ENCODE measurements around the gene EIF3I. TPM values are rescaled to one million over a fixed set of nuclear protein-coding genes. Genes with fewer than 3 reads are reported as not detected.
A peak's percentile ranks its signal among the peaks of the same experiment; 100 is the strongest.

The EIF3I gene
- total and polyA plus RNA-seq, 2 of the 8 experiments (the other 6 are each of a cell fraction or from before 2014, with no cell fraction given): 247 to 346 TPM

- Histone ChIP-seq H3K36me3 (ENCODE audit: control insufficient read depth in 2 of 4, insufficient read depth in 4 of 4, low read length in 3 of 4) (no peaks in the 10 kb centered on the region), H2BK15ac (ENCODE audit: low read length) (peak overlapping the region; percentile 99), H2BK120ac (replicated peaks; ENCODE audit: low read depth, low read length) (peak overlapping the region; percentile 44), H3K23me2 (ENCODE audit: low read depth, low read length) (peaks cover 4% of the 10 kb centered on the region; the same call in 1 of the 2 replicates), H2AFZ (ENCODE audit: low read length) (0 out of 2 replicates have a peak overlapping the region, but pooled peaks have one; percentile 26), H3K4me2 (ENCODE audit: insufficient read depth in 1 of 2, low read depth in 2 of 2, low read length in 2 of 2) (no peak overlapping the region; a peak in 1 of 4 replicates), H2AK5ac (ENCODE audit: low read depth, low read length) (peak overlapping the region; percentile 77; the same call in 1 of the 2 replicates), H3K4me3 (ENCODE audit: extremely low read depth in 1 of 4, insufficient read depth in 2 of 4, low read depth in 3 of 4, low read length in 4 of 4) (no peak overlapping the region), H3K9me3 (ENCODE audit: insufficient read depth in 2 of 2, low read depth in 1 of 2, low read length in 1 of 2) (no peaks in the 10 kb centered on the region), H3K79me2 (ENCODE audit: control insufficient read depth in 1 of 2, insufficient read depth in 2 of 2, low read length in 2 of 2) (no peaks in the 10 kb centered on the region), H3K56ac (replicated peaks; ENCODE audit: insufficient read length, low read depth, low read length) (no peak overlapping the region), H2BK20ac (ENCODE audit: low read length) (peak overlapping the region; percentile 99), H3K14ac (ENCODE audit: insufficient read length) (no peak overlapping the region), H4K5ac (ENCODE audit: insufficient read length, low read depth, low read length) (no peak overlapping the region), H4K91ac (replicated peaks; ENCODE audit: insufficient read length, low read length) (peak overlapping the region; percentile 83), H4K20me1 (replicated peaks in 1 of 2; ENCODE audit: control insufficient read depth in 1 of 2, insufficient read depth in 2 of 2, low read length in 2 of 2) (no peaks in the 10 kb centered on the region), H3K27me3 (replicated peaks in 1 of 4; ENCODE audit: control insufficient read depth in 3 of 4, extremely low read depth in 1 of 4, insufficient read depth in 3 of 4, low read length in 3 of 4) (no peaks in the 10 kb centered on the region; a peak in 1 of 7 replicates), H2BK5ac (ENCODE audit: low read depth, low read length) (peak overlapping the region; percentile 88), H3K4me1 (replicated peaks in 1 of 4; ENCODE audit: control insufficient read depth in 3 of 4, insufficient read depth in 4 of 4, low read length in 3 of 4) (peaks cover 6 to 13% (median 8%) of the 10 kb centered on the region in 4 experiments), H3K9ac (replicated peaks in 1 of 4; ENCODE audit: extremely low read depth in 1 of 4, low read depth in 3 of 4, low read length in 3 of 4) (no peak overlapping the region), H3K23ac (ENCODE audit: insufficient read length) (no peak overlapping the region), H3K4ac (replicated peaks; ENCODE audit: insufficient read length, low read depth, low read length) (peak overlapping the region; percentile 36), H4K8ac (ENCODE audit: extremely low read depth, insufficient read depth, low read length) (peak overlapping the region; percentile 73), H3K79me1 (ENCODE audit: low read depth, low read length) (no peaks in the 10 kb centered on the region), H3K18ac (ENCODE audit: extremely low read depth, low read length) (peak overlapping the region; percentile 87), H3K27ac (ENCODE audit: low read depth, low read length) (0 out of 2 replicates have a peak overlapping the region, but pooled peaks have one; percentile 51), H2BK12ac (ENCODE audit: low read depth, low read length) (peak overlapping the region; percentile 86; the same call in 1 of the 2 replicates)
- DNase-seq (ENCODE audit: low read depth in 1 of 2, low spot score in 2 of 2) (no peak), FAIRE-seq (no peak)
- WGBS, 2 experiments (ENCODE audit: extremely low coverage in 1 of 2, insufficient coverage in 1 of 2, insufficient read length in 1 of 2, insufficient replicate concordance in 2 of 2, low coverage in 1 of 2, low lambda C conversion rate in 2 of 2, missing lambda C conversion rate in 1 of 2): 90% methylated on average over 9 of the region's 9 CpGs; no CpG with 5 or more reads in 1 of the 2 experiments
- POLR2A ChIA-PET (ENCODE audit: partially characterized antibody): interaction anchor here (0.6 to 6.6 kb wide), 14 partner anchors 10 to 208 kb away, joined by 3 to 59 read pairs (median 3); partner anchors contain the start of genes EIF3I, HDAC1, MARCKSL1 and TMEM234
- CTCF ChIA-PET (ENCODE audit: partially characterized antibody): interaction anchor here (1.0 to 6.1 kb wide), 11 partner anchors 9 to 78 kb away, joined by 3 to 66 read pairs (median 27); partner anchors contain the start of gene HDAC1
- TF ChIP-seq GABPA (IDR thresholded peaks at IDR 0.05; ENCODE audit: borderline replicate concordance, insufficient read depth, low read length): no peak
- TF ChIP-seq, protein P1, sequence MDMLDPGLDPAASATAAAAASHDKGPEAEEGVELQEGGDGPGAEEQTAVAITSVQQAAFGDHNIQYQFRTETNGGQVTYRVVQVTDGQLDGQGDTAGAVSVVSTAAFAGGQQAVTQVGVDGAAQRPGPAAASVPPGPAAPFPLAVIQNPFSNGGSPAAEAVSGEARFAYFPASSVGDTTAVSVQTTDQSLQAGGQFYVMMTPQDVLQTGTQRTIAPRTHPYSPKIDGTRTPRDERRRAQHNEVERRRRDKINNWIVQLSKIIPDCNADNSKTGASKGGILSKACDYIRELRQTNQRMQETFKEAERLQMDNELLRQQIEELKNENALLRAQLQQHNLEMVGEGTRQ (IDR thresholded peaks at IDR 0.05; ENCODE audit: low read length): no peak
- no peak for TF ChIP-seq CBX8 (IDR thresholded peaks at IDR 0.05; ENCODE audit: borderline replicate concordance, low read depth, low read length)
- TF ChIP-seq MAX (IDR thresholded peaks at IDR 0.05): no peak
These were observed 27.8 kb downstream of the EIF3I start for GRCh38 chr1:32249831-32250525.
